SK-N-SH treated with all-trans-retinoic acid at 6 μM for 48 hours (cell line): ENCODE data around the gene HJV.
"Not testable (repeated sequence)": the region's sequence is repeated elsewhere in the genome, so short reads cannot be mapped to it uniquely, and the experiment has no call there.

ENCODE experiments used
- BACH2 ChIP-seq: fragments of 250-450 bp; sonication (Bioruptor Pico); IDR thresholded peaks from 2 replicates; pipeline ENCODE4 v1.9.0; 2021; ENCODE audit warnings: mild to moderate bottlenecking, borderline replicate concordance
- CSDC2 ChIP-seq: fragments of 250-450 bp; sonication (Bioruptor Pico); IDR thresholded peaks from 2 replicates; pipeline ENCODE4 v1.5.0; 2020; ENCODE audit warnings: mild to moderate bottlenecking, moderate library complexity
- TF ChIP-seq, protein P1 (sequence below): fragments of 250-450 bp; sonication (Bioruptor Pico); IDR thresholded peaks from 2 replicates; pipeline ENCODE4 v1.5.1; 2021; ENCODE audit warnings: mild to moderate bottlenecking, moderate library complexity

DNA sequence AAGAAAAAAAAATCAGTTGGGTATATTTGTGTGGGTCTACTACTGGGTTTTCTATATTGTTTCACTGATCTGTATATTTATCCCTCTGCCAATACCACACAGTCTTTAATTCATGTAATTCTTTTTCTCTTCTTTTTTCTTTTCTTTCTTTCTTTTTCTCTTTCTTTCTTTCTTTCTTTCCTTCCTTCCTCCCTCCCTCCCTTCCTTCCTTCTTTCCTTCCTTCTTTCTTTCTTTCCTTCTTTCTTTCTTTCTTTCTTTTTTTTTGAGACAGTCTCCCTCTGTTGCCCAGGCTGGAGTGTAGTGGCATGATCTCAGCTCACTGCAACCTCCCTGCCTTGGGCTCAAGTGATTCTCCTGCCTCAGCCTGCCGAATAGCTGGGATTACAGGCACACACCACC lies 5.1 kb upstream of the HJV start:
- TF ChIP-seq, protein P1, sequence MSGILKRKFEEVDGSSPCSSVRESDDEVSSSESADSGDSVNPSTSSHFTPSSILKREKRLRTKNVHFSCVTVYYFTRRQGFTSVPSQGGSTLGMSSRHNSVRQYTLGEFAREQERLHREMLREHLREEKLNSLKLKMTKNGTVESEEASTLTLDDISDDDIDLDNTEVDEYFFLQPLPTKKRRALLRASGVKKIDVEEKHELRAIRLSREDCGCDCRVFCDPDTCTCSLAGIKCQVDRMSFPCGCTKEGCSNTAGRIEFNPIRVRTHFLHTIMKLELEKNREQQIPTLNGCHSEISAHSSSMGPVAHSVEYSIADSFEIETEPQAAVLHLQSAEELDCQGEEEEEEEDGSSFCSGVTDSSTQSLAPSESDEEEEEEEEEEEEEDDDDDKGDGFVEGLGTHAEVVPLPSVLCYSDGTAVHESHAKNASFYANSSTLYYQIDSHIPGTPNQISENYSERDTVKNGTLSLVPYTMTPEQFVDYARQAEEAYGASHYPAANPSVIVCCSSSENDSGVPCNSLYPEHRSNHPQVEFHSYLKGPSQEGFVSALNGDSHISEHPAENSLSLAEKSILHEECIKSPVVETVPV (CRISPR knock-in tag): not testable (repeated sequence)
- not testable (repeated sequence) for TF ChIP-seq BACH2; CSDC2 (CRISPR knock-in tag)
